Large intestine (tissue), 3 donors: ENCODE data around the gene LRRC27. TPM values are rescaled to one million over a fixed set of nuclear protein-coding genes. Genes with fewer than 3 reads are reported as not detected.

ENCODE experiments used
- DNase-seq, 2 donors: peaks; one replicate each; pipeline versions ENCODE4 v3.0.0 to v3.0.0-alpha.2; 2013
- H3K27ac ChIP-seq: one replicate; pipeline ENCODE4 v1.5.1; 2013; ENCODE audit warnings: low read length
- H3K27me3 ChIP-seq: 2 replicates; pipeline ENCODE4 v1.6.1; 2013; ENCODE audit warnings: low read length; ENCODE audit not compliant: control insufficient read depth, insufficient read depth
- H3K36me3 ChIP-seq: 2 replicates; pipeline ENCODE4 v1.6.1; 2013; ENCODE audit warnings: low read length; ENCODE audit not compliant: control insufficient read depth, insufficient read depth
- H3K4me1 ChIP-seq: one replicate; pipeline ENCODE4 v1.6.1; 2013; ENCODE audit warnings: low read length; ENCODE audit not compliant: control insufficient read depth, insufficient read depth
- H3K4me3 ChIP-seq: one replicate; pipeline ENCODE4 v1.5.1; 2013; ENCODE audit warnings: low read length
- H3K9me3 ChIP-seq: one replicate; pipeline ENCODE4 v1.6.1; 2013; ENCODE audit warnings: mild to moderate bottlenecking, low read depth, low read length, moderate library complexity; ENCODE audit not compliant: control insufficient read depth
- WGBS: methylation state at CpG from one replicate; pipeline ENCODE4 v1.1.5; 2013; ENCODE audit warnings: low lambda C conversion rate; ENCODE audit not compliant: insufficient coverage; 5-methylcytosine and 5-hydroxymethylcytosine counted together
- polyA plus RNA-seq: library from polyadenylated mRNA; unstranded; fragments of 120-200 nt; gene quantifications from one replicate; pipeline ENCODE4 v1.2.1, GENCODE V29; 2013

The LRRC27 gene
- polyA plus RNA-seq, 1 donor, result 20.7 TPM

DNA sequence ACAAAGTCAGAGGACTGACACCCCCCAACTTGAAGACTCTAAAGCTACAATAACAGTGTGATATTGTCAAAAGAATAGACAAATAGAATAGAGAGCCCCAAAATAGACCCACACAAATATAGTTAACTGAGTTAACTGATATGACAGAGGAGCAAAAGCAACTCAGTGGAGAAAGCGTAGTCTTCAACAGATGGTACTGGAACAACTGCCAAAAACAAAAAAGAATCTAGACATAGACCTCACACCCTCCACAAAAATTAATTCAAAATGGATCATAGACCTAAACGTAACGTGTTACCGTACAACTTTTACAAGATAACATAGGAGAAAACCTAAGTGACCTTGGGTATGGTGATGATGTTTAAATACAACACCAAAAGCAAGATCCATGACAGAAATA lies 36.4 kb downstream of the LRRC27 start:
- Histone ChIP-seq H3K9me3 (peaks cover 7% of the 10 kb centered on the region), H3K36me3 (peaks cover 33% of the 10 kb centered on the region), H3K4me1 (no peaks in the 10 kb centered on the region), H3K27ac (no peak overlapping the region), H3K4me3 (no peak overlapping the region), H3K27me3 (no peaks in the 10 kb centered on the region)
- WGBS, result no CpG with 5 or more reads among the region's 4 CpGs
- DNase-seq, result no peak

DNA sequence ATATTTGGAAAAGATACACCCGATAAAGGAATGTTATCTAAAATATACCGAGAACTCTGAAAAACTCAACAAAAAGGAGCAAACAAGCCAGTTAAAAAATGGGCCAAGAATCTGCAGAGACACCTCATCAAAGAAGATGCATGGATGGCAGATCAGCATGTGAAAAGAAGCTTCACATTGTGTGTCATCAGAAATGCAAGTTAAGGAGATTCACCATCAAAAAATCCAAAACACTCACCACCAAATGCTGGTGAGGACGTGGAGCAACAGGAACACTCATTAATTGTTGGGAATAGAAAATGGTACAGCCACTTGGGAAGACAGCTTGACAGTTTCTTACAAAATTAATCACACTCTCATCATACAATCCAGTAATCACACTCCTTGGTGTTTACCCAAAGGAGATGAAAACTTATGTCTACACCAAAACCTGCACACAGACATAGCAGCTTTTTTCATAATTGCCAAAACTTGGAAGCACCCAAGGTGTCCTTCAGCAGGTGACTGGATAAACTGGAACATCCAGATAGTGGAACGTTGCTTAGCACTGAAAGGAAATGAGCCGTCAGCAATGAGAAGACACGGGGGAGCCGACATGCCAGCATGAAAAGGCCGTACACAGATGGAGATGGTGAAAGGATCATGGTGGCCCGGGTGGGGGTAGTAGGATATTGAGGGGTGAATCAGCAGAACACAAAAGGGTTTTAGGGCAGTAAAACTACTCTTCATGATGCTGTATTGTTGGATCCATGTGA lies 37.1 kb downstream of the LRRC27 start:
- H3K27me3 ChIP-seq, result no peaks in the 10 kb centered on the region
- peaks cover 7% of the 10 kb centered on the region for H3K9me3 ChIP-seq
- no peak overlapping the region for H3K4me3 ChIP-seq
- H3K4me1 ChIP-seq, result no peaks in the 10 kb centered on the region
- H3K27ac ChIP-seq, result no peak overlapping the region
- WGBS, result no CpG with 5 or more reads among the region's 9 CpGs
- H3K36me3 ChIP-seq, result peaks cover 32% of the 10 kb centered on the region
- no peak for DNase-seq

DNA sequence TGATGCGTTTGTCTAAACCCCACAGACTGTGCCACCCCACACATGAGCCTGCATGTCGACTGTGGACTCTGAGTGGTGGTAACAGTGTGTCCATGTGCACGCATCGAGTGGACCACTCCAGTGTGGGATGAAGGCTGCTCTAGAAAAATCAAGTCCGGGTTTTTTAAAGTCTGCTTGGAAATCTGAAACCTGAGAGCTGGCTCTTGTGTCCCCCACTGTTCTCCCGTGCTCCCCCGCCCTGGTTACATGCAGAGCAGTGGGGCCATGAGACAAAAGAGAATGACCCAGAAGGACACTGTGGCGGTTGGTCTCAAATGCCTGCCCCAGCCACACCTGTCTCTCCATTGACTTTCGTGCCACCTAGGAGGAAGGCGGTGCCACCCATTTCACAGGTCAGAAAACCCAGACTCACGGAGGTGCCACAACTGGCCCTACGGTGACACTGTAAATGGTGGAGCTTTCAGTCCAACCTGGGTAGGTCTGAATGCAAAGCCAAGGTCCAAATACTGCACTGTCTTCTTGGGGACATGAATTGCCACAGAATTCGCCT lies 37.7 kb downstream of the LRRC27 start:
- Histone ChIP-seq H3K27me3 (no peaks in the 10 kb centered on the region), H3K4me1 (no peaks in the 10 kb centered on the region), H3K27ac (no peak overlapping the region), H3K36me3 (peaks cover 26% of the 10 kb centered on the region), H3K4me3 (no peak overlapping the region), H3K9me3 (peaks cover 5% of the 10 kb centered on the region)
- no CpG with 5 or more reads among the region's 13 CpGs for WGBS
- no peak for DNase-seq

DNA sequence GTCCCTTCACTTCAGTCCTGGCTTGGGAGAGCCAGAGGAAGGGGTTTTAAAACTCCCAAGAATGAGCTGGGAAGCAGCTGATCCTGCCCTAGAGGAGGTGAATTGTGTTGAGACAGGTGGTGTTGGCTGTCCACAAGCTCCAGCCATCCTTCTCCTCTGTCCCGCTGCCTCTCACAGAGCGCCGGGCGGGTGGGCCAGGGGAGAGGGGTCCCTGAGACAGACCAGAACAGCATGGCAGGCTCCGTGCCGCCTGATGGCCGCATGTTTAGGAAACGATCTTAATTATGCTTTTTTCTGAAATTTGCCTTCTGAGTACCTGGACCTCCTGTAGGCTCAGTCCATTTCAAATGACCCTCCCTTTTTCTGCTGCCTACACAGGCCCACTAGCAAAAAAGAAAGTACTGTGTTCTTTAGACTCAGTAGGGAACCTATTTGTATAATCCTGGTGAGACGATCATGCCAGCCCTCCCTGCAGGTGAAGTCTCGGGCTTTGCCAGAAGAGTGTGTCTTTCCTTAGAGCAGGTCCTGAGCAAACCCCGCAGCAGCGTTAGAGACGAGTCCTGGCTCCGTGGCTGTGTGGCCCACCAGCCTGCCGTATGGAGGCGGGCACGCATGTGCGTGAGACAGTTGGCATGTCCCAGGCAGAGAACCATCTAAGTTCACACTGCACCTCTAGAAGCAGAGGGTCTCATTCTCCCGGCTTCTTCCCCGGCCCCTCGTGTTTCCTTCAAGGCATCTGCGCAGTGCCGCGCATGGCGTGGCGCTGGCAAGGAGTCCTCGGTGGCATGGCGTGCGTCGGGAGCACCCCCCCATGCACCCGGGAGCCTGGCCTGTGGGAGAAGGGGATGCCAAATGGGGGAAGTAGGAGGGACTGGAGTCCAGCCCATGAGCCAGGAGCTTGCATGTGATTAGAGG lies 38.7 kb downstream of the LRRC27 start:
- H3K27ac ChIP-seq, result no peak overlapping the region
- H3K9me3 ChIP-seq, result peaks cover 7% of the 10 kb centered on the region
- H3K4me3 ChIP-seq, result no peak overlapping the region
- H3K4me1 ChIP-seq, result no peaks in the 10 kb centered on the region
- 100% methylated on average over 1 of the region's 31 CpGs for WGBS
- no peak for DNase-seq
- H3K36me3 ChIP-seq, result peaks cover 18% of the 10 kb centered on the region
- no peaks in the 10 kb centered on the region for H3K27me3 ChIP-seq

DNA sequence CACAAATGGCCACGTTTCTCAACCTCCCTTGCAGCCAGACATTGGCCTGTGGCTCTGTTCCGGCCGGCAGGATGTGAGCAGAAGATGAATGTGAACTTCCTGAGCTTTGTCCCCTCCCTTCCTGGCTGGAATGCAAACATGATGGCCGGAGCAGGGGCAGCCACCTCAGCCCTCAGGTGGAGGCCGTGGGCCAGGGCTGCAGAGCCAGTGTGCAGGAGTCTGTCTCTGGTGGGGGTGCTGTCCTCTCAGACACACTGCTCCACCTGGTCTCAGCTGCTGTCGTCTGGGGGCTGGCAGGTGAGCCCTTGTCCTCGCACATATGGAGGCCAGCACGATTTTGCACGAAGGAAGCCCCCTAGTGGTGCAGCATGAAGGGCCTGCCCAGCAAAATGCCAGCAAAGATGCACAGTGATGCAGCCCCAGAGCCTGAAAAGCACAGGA lies 39.7 kb downstream of the LRRC27 start:
- WGBS, result no CpG with 5 or more reads among the region's 9 CpGs
- no peak for DNase-seq
- H3K4me1 ChIP-seq, result no peaks in the 10 kb centered on the region
- H3K27ac ChIP-seq, result no peak overlapping the region
- H3K9me3 ChIP-seq, result peaks cover 7% of the 10 kb centered on the region
- peaks cover 9% of the 10 kb centered on the region for H3K36me3 ChIP-seq
- H3K27me3 ChIP-seq, result no peaks in the 10 kb centered on the region
- no peak overlapping the region for H3K4me3 ChIP-seq

DNA sequence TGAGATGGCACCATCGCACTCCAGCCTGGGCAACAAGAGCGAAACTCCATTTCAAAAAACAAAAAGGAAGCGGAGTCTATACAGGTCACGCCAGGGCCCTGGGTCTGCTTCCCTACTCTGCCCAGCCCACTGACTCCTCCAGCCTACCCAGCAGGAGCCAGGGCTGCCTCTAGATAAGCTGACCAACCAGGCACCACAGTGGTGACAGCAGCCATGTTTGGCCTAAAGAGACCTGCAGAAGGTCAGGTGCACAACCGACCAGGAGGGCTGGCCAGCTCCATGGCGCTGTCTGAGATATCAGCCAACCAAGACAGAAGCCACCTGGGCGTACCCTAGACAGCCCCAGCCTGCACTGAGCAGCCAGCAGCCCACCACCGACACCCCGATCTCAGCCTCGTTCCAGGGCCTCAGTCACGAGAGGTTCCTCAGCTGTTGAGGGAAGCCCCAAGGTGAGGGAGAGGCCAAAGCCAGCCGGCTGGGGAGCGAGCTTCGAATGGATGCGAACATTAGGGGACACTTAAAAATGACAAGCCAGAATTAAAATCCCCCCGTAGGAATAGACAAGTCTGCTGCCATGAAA lies 40.6 kb downstream of the LRRC27 start:
- Histone ChIP-seq H3K27me3 (no peaks in the 10 kb centered on the region), H3K36me3 (peaks cover 5% of the 10 kb centered on the region), H3K4me1 (no peaks in the 10 kb centered on the region), H3K4me3 (no peak overlapping the region), H3K9me3 (peaks cover 7% of the 10 kb centered on the region), H3K27ac (no peak overlapping the region)
- no peak for DNase-seq
- WGBS, result 100% methylated on average over 1 of the region's 16 CpGs

DNA sequence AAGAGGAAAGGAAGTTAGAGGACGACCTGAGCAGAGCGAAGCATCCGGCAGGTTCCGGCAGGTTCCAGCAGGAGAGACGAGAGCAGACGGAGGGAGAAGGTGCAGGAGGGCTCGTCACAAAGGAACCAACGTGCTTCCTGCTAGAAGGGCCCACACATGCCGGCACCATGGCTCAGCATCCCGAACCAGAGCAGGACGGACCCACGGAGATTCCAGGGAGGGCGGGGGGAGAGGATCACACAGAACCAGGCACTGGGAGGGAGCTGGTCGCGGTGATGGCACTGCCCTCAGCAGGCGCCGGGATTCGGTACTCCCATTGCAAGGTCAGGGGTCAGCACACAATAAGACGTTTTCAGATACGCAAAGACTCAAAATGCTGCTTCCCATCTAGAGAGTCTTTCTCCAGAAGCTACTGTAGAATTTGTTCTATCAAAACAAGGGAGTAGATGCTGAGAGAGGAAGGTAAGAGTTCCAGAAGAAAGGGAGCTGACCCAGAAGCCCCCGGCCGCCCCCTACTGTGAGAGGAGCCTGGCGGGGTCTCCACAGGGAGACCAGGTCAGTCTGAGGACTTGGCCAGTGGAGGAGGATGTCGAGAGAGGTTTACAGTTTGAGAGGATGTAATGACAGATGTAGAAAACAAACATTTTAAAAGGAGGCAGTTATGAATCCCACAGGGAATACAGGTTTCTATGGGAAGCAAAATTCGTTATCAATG lies 41.4 kb downstream of the LRRC27 start:
- WGBS, result 93% methylated on average over 6 of the region's 25 CpGs
- Histone ChIP-seq H3K9me3 (peaks cover 7% of the 10 kb centered on the region), H3K4me3 (no peak overlapping the region), H3K36me3 (peaks cover 3% of the 10 kb centered on the region), H3K27ac (no peak overlapping the region), H3K27me3 (no peaks in the 10 kb centered on the region), H3K4me1 (no peaks in the 10 kb centered on the region)
- DNase-seq, result no peak

DNA sequence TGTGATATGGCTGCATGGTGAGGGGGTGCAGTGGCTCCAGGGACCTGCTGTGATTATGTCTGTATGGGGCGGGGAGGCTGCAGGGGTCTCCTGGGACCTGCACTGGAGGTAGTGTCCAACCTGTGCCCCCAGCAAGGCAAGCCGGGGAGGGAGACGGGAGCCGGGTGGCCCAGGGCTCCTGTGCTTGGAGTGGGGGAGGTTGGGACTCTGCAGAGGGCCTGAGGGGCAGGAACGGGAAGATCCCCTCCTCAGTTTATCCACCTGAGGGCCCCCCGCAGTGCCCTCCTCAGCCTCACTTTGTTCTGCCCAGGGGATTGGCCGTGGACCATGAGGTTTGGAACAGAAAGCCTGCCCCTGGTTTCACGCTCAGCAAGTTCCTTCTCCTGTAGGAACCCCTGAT lies 42.2 kb downstream of the LRRC27 start:
- H3K9me3 ChIP-seq, result peaks cover 7% of the 10 kb centered on the region
- H3K4me1 ChIP-seq, result no peaks in the 10 kb centered on the region
- H3K36me3 ChIP-seq, result no peaks in the 10 kb centered on the region
- no CpG with 5 or more reads among the region's 8 CpGs for WGBS
- no peak overlapping the region for H3K27ac ChIP-seq
- no peaks in the 10 kb centered on the region for H3K27me3 ChIP-seq
- no peak for DNase-seq
- H3K4me3 ChIP-seq, result no peak overlapping the region

DNA sequence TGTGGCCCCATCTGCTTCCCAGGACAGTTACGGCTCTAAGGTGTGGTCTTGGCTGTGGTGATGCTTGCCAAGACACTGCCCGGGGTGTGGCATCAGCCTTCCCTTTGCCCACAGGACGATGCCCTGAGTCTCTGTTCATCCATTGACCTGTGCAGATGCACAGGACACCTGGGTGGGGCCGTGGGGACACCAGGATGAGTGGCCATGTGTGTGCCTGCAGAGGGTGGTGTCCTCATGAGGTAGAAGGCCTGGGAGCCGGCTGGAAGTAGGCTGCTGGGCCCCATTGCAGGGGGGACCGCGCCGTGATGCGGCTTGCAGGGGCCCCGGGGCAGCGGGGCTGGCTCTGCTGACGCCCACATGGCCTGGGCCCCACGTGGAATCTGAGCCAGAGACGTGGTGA lies 42.6 kb downstream of the LRRC27 start:
- Histone ChIP-seq H3K4me3 (no peak overlapping the region), H3K27me3 (no peaks in the 10 kb centered on the region), H3K9me3 (peaks cover 7% of the 10 kb centered on the region), H3K4me1 (no peaks in the 10 kb centered on the region), H3K36me3 (no peaks in the 10 kb centered on the region), H3K27ac (no peak overlapping the region)
- WGBS, result no CpG with 5 or more reads among the region's 14 CpGs
- DNase-seq, result no peak
